SKM-1 (cell line): Measurements from ENCODE around the gene BRD7.
A peak's percentile ranks its signal among the peaks of the same experiment; 100 is the strongest.

Experiments
- DNase-seq: peaks from one replicate; lab custom pipeline; 2025; ENCODE audit not compliant: unreplicated experiment; lab: John Stamatoyannopoulos, UW

BRD7 gene

GRCh38 chr16:50293041-50293783, 75.6 kb downstream of the BRD7 start:
- DNase-seq: no peak

GRCh38 chr16:50292566-50292948, 76.2 kb downstream of the BRD7 start:
- no peak for DNase-seq

DNA sequence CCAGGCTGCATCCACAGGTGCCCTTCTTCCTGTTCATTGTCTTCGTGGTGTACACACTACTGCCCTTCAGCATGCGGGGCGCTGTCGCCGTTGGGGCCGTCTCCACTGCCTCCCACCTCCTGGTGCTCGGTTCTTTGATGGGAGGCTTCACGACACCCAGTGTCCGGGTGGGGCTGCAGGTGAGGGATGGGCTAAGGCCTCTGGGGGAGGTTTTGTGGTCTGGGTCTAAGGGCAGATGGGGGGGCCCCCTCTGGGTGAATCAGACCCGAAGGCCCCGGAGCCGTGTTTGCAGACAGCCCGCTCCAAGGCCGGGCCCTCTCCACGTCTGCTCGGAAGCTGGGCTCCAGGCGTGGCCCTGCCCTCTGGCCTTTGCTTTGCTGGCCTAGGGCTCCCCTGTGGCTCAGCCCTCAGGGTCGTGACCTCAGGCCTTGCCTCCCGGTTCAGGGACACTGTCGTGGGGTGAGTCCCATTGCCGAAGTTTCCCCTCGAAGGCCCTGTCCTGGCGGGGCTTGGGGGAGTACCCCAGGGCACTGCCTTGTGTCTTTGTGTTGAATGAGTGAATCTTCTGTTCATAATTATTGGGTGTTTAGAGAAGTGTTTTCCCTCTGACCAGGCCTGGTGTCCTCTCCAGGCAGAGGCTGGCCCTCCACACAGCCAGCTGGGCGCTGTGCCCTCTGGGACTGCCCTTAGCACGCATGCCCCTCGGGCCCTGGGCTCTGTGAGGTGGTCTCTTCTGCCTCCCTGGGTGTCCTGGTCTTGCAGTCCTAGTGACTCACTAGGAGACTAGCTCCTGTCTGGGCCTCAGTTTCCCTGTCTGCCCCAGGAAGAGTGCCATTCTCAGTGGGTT, 76.8 kb downstream of the BRD7 start:
- DNase-seq: no peak

- no peak for DNase-seq
Measured at GRCh38 chr16:50290856-50291255, 77.9 kb downstream of the BRD7 start.

DNA sequence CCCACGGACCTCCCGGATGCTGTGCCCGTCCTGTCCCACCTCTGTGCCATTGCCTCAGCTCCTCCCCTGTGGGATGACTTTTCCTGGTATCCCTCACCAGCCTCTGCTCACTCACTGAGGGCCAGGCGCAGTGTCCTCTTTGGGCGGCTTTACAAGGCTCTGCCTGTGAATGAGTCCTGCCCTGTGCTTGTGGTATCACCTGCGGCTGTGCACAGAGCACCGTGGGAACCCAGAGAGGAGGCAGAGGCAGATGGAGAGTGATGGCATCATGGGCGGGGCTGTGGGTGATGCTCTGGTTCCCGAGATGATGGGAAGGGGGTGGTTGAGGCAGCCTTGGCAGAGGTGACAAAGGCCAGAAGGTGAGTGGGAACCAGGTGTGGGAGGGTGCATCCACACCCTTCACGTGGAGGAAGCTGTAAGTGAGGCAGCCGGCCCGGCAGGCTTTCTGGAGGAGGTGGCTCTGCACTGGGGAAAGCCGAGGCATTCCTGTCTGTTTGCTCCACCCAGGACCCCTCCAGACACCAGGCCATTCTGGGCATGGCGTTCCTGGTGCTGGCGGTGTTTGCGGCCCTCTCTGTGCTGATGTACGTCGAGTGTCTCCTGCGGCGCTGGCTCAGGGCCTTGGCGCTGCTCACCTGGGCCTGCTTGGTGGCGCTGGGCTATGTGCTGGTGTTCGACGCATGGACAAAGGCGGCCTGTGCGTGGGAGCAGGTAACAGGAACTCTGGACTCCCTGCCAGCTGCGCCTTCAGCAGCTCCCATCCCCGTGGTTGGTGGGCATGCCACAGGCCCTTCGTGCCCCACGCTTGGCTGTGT, 78.6 kb downstream of the BRD7 start:
- no peak for DNase-seq

DNA sequence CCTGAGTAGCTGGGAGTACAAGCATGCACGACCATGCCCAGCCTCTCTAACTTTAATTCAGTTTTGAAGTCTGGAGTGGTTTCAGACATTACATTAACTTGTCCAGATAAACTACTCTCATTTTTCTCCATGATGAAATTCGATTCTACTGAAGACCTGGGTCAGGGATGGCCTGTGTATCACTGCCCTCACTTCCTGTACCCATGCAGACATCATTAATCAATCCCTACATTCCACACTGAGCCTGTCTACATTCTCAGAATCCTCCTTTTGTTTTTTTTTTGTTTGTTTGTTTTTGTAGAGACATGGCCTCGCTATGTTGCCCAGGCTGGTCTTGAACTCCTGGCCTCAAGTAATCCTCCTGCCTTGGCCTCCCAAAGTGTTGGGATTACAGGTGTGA, 79.9 kb downstream of the BRD7 start:
- no peak for DNase-seq

DNA sequence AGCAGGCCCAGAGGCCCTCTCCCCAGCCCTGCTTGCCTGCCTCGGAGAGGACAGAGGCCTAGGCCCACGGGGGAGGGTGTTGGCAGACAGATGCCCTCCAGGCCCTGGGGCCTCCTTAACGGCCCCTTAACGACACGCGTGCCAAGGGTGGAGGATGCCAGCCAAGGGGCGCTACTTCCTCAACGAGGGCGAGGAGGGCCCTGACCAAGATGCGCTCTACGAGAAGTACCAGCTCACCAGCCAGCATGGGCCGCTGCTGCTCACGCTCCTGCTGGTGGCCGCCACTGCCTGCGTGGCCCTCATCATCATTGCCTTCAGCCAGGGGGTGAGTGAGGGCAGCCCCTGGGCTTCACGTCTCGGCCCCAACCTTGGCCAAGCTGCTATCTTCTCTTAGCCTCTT, 80.8 kb downstream of the BRD7 start:
- DNase-seq: no peak

DNA sequence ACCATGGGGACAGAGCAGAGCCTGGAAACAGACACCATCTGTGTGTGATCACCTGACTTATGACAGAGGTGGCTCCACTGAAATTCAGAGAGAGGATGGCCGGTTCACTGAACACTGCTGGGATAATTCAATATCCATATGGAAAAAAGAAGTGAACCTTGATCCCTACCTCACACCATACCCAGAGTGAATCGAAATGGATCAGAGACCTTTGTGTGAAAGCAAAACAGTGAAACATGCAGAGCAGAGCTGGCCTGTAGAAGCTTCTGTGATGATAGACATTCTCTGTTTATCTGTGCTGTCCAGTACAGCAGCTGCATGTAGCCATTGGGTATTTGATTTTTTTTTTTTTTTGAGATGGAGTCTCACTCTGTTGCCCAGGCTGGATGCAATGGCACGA, 82.1 kb downstream of the BRD7 start:
- DNase-seq: no peak

- no peak for DNase-seq
Measured at GRCh38 chr16:50285406-50286003, 83.3 kb downstream of the BRD7 start.

- DNase-seq: no peak
Measured at GRCh38 chr16:50284131-50284911, 84.5 kb downstream of the BRD7 start.

- peak; percentile 37 for DNase-seq
Measured at GRCh38 chr16:50282955-50283631, 85.7 kb downstream of the BRD7 start.

GRCh38 chr16:50282010-50282538, 86.7 kb downstream of the BRD7 start:
- peak; percentile 99 for DNase-seq

- no peak for DNase-seq
Measured at GRCh38 chr16:50281391-50282009, 87.3 kb downstream of the BRD7 start.

DNA sequence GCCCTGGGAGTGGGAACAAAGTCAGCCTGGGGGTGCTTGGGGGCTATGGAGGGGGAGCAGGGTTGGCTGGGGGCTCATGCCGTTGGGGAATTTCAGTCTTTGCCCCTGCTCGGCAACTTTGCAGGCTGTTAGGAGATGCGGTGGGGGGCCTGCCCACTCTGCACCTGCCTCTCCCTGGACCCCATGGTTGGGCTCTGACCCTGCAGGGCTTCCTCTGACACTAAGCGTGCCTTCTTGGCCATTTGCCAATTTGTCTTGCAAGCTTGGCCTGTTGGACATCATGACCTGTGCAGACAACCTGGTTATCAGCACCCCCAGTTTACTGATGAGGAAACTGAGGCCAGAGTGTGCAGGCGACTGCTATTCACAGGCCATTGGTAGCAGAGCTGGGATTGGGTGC, 87.9 kb downstream of the BRD7 start:
- no peak for DNase-seq

- no peak for DNase-seq
Measured at GRCh38 chr16:50279504-50279865, 89.3 kb downstream of the BRD7 start.

DNA sequence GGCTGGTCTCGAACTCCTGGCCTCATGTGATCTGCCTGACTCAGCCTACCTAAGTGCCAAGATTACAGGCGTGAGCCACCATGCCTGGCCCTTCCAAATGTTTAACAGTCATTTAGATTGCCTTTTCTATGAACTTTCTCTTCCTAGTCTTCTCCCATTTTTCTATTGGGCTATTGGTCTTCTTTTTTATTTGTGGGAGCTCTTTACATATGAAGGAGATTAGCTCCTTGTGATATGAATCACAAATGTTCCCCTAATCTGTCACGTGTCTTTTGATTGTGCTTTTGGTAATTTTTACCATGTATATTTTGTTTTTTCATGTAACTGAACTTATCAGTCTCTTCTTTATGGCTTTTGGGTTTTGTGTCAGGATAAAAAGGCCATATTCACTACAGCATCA, 90.5 kb downstream of the BRD7 start:
- no peak for DNase-seq

GRCh38 chr16:50276801-50277555, 91.8 kb downstream of the BRD7 start:
- DNase-seq: no peak

DNA sequence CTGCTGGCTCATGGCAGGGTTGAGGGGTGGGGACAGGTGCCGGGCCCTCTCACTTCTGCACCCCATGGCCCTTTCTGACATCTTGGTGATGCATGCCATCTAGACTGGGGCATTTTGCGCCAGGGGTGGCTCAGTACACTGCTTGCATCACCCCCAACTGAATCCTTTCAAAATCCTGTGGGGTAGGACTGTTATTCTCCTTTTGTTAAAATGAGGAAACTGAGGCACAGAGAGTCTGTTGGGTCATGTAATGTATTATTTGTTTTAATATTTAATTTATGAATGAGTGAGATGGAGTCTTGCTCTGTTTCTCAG, 92.5 kb downstream of the BRD7 start:
- DNase-seq: no peak
